Limb (tissue), 2 donors: ENCODE data around the gene CDK9.
A peak's percentile ranks its signal among the peaks of the same experiment; 100 is the strongest.
"Not testable (repeated sequence)": the region's sequence is repeated elsewhere in the genome, so short reads cannot be mapped to it uniquely, and the experiment has no call there.

ENCODE experiments used
- DNase-seq, 2 donors: peaks; one replicate each; pipeline ENCODE4 v3.0.0-alpha.2; 2016; ENCODE audit errors: extremely low spot score in 2 of 2

Gene CDK9

DNA sequence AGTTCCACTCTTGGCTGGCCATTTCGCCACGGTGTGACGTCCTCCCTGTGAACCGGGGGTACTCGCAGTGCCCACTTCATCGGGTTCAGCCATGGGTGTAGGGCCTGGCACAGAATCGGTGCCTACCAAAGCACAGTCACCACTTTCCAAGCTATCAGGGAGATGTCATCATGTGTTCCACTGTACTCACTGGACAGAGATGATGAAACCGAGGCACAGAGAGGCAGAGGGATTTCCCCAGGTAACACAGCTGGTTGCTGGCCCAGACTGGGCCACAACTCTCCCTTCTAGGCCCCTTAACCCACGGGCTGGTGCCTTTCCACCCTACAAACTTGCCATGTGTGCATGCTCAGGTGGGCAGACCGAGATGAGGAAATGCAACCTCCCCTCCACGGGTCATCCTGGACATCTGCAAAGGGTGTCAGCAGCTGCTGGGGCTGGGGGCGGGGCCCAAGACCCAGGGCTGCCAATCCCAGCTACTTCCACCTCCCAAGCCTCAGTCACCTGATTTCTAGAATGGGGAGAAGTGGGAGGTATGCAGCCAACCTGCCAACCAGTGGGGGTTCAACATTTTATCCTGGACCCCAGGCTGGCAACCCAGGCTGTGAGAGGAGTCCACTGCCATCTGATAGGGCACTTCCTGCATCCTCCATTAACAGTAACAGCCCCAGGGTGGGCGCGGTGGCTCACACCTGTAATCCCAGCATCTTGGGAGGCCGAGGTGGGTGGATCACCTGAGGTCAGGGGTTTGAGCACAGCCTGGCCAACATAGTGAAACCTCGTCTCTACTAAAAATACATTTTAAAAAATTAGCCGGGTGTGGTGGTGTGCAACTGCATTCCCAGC lies 6.5 kb upstream of the CDK9 start:
- no peak for DNase-seq

GRCh38 chr9:127780126-127780885 lies 5.5 kb upstream of the CDK9 start:
- no peak for DNase-seq

- not testable (repeated sequence) for DNase-seq
These were observed 4.9 kb upstream of the CDK9 start for GRCh38 chr9:127780909-127781308.

DNA sequence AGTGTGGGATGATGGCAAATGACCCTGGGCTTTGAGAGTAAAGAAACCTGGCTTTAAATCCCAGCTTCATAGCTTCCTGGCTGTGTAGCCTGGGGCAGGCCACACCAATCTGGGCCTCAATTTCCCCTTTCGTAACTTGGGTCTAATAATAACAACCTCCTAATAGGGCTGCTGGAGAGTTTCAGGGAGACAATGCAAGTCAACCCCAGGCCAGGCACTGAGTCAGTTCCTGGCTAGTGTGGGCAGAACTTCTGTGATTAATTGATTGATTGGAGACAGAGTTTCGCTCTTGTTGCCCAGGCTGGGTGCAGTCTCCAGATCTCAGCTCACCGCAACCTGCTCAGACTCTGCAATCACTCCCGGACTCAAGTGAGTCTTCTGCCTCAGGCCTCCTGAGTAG lies 4.0 kb upstream of the CDK9 start:
- DNase-seq = no peak

GRCh38 chr9:127783111-127784008 lies 2.5 kb upstream of the CDK9 start:
- DNase-seq = no peak

DNA sequence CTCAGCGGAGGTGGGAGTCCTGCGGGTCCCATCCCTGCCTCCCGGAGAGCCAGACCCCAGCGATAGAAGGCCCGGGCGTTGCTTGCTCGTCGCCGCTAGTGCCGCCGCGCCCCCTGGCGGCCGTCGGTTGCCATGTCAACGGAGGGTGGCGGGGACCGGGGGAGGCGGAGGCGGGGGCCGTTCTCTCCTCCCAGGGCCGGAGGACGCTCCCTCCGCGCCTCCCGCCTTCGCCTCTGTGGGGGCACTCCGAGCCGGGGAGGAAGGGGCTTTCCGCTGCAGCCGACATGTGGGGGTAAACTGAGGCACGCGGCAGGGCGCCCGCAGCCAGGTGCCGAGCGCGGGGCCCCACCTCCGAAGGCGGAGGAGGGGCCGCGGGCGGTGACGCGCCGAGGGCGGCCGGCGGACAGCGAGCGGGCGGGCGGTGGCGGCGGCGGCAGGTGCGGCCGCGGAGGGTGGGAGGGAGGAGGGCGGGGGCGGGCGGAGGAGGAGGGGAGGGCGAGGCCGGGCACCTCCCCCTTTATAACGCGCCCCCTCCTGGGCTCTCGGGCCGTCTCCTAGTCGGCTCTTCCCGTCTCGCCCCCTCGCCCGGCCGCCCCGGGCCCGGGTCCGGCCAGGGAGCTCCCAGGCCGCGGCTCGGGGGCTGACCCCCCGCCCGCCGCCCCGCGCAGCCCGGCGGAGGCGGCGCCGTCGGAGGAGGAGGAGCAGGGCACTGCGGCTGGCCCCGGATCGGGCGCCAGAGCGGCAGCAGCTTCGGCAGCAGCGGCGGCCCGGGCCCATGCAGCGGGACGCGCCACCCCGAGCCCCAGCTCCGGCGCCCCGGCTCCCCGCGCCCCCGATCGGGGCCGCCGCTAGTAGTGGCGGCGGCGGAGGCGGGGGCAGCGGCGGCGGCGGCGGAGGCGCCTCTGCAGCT lies 556 bp upstream of the CDK9 start:
- DNase-seq = peak; percentile 83 to 96

- no peak for DNase-seq
These were observed 905 bp downstream of the CDK9 start for GRCh38 chr9:127786773-127787104.

DNA sequence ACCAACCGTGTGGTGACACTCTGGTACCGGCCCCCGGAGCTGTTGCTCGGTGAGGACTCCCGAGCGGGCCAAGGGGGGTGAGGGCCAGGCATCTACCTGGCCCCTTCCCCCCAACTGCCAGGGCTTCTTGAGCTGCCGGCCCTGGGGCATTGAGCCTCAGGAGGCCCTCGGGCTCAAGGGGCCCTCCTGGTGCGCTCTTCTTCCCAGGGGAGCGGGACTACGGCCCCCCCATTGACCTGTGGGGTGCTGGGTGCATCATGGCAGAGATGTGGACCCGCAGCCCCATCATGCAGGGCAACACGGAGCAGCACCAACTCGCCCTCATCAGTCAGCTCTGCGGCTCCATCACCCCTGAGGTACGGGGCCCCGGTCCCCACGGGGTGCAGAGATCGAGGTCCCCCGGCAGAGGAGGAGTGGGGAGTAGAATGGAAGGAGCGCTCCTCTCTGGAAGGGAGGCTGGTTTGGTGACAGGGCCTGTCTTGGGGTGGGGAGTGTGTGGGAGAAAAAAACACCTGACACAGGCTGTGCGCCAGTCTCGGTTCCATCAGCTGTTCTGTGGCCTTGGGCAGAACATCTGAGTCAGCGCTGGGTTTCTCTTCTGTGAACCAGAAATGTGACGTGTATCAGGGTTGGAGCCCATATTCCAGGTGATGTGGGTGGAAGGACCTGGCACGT lies 2.6 kb downstream of the CDK9 start:
- DNase-seq = no peak

DNA sequence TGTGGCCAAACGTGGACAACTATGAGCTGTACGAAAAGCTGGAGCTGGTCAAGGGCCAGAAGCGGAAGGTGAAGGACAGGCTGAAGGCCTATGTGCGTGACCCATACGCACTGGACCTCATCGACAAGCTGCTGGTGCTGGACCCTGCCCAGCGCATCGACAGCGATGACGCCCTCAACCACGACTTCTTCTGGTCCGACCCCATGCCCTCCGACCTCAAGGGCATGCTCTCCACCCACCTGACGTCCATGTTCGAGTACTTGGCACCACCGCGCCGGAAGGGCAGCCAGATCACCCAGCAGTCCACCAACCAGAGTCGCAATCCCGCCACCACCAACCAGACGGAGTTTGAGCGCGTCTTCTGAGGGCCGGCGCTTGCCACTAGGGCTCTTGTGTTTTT lies 3.3 kb downstream of the CDK9 start:
- DNase-seq = no peak

- no peak for DNase-seq
These were observed 4.4 kb downstream of the CDK9 start for GRCh38 chr9:127790094-127790855.

GRCh38 chr9:127791085-127791484 lies 5.3 kb downstream of the CDK9 start:
- no peak for DNase-seq

DNA sequence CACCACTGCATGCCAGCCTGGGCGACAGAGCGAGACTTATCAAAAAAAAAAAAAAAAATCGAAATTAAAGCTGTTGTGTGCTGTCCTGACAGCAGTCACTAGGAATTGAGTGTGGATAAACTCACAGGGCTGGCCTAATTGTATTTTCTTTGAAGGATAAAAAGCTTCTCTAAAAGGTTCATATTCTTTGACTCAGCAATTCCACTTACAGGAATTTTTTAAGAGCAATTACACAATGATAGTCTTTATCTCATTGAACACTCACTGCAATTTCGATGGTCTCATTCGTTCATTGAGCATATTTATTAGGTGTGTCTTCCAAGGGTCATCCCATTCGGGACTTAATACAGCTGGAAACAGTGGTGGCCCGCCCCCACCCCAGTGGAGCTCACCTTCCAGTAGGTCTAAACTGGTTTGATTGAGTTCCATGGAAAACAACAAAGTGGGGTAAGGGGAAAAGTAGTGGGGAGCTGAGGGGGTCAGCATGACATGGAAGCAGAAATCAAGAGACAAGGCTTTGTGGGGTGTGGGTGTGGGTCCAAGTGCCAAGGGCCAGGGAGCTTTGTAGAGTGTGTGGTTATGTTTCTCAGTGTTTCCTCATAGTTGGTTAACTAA lies 6.7 kb downstream of the CDK9 start:
- no peak for DNase-seq

DNA sequence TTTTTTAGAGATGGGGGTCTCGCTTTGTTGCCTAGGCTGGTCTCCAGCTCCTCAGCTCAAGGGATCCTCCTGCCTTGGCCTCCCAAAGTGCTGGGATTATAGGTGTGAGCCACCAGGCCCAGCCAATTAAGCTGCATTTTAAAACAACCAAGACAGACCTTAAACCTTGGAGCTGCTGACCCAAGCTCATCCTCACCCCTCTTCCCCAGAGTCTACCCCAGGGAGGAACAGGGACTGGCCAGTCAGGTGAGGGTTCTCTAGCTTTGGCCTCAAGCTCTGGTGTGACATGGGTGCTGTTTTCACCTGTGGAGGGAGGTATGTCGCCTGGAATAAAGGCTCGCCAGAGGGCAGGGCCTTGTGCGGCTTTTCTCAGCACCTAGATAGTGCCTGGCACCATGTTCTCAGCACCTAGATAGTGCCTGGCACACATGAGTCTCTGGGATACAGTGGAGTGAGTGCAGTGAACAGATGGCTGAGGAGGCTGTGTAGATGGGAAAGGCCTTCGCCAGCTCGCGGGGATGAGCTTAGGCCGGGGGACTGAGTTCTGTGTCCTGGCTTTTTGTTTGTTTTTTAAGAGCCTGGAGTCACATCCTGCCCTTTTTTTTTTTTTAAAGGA lies 7.4 kb downstream of the CDK9 start:
- DNase-seq = no peak

DNA sequence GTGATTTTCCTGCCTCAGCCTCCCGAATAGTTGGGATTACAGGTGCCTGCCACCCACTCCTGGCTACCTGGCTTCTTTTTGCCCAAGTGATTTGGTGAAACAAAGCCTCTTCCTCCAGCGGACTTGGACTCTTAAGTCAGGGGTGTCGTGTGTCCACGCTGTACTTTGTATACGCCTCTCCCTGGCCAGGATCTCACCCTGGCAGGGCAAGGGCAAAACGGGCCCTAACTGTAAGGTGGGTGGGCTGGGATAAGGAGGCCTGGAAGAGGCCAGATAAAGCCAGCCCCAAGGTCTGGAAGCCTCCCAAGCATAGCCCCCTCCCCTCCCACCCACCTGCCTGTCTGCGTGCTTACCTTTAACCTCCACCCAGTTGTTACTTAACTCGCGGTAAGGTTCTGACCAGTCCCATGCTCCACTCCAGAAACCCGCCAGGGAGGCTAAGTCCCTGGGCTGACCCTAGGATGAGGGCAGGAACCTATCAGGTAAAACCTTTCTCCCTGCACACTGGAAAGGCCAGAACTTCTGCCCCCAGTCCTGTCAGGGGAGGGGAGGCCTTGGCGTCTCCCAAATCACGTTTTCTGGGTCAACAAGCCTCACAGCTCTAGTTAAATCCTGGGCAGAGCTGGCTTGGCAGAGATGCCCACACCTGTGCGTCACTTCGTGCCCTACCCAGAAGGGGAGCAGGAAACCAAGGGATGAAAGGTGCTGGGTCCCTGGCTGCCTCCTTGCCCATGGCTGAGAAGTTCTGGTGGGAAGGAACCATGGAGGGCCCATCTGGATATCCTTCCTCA lies 8.4 kb downstream of the CDK9 start:
- DNase-seq = no peak

DNA sequence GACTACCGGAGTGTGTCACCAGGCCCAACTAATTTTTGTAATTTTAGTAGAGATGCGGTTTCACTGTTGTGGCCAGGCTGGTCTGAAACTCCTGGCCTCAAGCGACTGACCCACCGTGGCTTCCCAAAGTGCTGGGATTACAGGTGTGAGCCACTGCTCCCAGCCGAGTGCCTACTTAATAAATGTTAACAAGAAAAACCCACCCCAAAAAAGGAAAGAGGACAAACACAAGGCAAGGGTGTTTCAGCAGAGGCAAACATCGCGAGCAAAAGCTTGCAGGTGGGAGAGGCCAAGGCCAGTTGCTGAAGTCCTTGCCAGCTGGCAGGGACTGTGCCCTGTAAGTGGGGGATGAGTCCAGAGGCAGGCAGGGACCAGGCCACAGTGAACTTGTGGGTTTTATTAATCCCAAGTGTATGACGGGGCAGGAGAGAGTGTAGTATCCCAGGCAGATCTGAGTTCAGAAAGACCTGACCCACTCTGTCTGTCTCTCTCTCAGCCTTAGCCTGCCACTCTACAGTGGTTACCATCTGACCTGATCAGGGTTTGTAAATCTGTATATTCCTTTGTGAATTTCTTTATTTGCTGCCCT lies 10.5 kb downstream of the CDK9 start:
- no peak for DNase-seq

DNA sequence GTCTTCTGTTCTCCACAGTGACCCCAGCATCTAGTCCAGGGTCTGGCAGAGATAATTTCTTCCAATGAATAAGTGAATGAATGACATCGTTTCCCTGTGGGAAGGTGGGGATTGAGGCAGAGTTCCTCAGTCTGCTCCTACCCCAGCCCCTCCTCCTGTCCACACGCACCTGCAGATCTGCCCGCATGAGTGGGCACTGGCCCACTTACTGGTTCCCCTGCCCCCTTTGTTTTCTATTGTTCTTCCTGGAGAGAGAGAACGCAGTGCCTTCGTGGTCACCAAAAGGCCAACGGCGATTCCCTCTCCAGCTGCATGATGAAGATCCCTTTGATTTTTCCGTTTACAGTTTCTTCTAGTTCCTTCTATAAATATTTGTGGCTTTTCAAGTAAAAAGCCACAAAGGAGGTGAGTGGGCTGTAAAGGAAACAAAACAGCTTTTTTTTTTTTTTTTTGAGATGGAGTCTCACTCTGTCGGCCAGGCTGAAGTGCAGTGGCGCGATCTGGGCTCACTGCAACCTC lies 11.1 kb downstream of the CDK9 start:
- no peak for DNase-seq

DNA sequence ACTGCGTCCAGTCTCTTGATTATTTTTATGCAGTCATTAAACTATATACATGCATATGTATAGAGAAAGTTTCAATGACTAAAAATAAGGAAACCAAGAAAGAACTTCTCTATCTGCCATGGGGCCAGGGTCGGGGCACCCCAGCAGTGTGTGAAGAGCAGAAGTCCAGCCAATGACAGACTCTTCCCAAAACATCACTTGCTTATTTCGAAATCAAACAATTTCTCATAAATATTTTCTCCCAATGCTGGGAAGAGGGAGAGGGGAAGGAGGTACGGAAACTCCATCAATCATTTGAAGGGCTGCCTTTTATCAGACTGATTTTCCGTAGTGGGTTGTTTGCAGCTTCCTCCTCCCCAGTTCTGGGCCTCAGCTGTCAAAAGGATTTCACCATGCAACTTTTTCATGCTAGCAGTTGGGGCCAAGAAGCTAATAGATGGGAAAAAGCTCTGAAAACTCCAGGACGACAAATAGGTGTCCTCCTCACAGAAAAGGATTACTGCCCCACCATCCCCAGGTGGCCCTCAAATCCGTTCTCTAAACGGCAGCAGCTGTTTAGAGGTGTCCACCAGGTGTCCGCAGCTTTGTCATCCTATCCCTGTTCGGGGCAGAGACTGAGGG lies 16.2 kb downstream of the CDK9 start:
- DNase-seq = no peak
